GM12891 (cell line): ENCODE data around the gene ATRNL1.

Source experiments
- PAX5 ChIP-seq: IDR thresholded peaks from 2 replicates; pipeline ENCODE4 v1.6.1; 2011; ENCODE audit warnings: low read length, moderate library complexity, mild to moderate bottlenecking; ENCODE audit not compliant: insufficient read depth, severe bottlenecking
- POLR2AphosphoS5 ChIP-seq: IDR thresholded peaks from 2 replicates; pipeline ENCODE4 v1.6.1; 2011; ENCODE audit warnings: low read depth, low read length, control low read depth
- SPI1 ChIP-seq: IDR thresholded peaks from 2 replicates; pipeline ENCODE4 v1.6.1; 2011; ENCODE audit warnings: low read depth, low read length, control low read depth
- TAF1 ChIP-seq: IDR thresholded peaks from 2 replicates; pipeline ENCODE4 v1.6.1; 2011; ENCODE audit warnings: low read depth, low read length, control low read depth

- TF ChIP-seq POLR2AphosphoS5, result no peak
- no peak for TF ChIP-seq PAX5
- no peak for TF ChIP-seq TAF1
- no peak for TF ChIP-seq SPI1
Observed at GRCh38 chr10:115118346-115118745, 25.2 kb downstream of the ATRNL1 start.
